SK-N-SH treated with all-trans-retinoic acid at 6 μM for 48 hours (cell line): ENCODE measurements around the gene NOM1.

Source experiments
- ATAC-seq: fragments of 200-7000 bp; cut with Tn5 transposase; 3 replicates; pipeline ENCODE4 v1.9.1; 2020; ENCODE audit warnings: mild to moderate bottlenecking, moderate library complexity
- ARNTL ChIP-seq: fragments of 450-650 bp; formaldehyde crosslinking; IDR thresholded peaks from 2 replicates; pipeline ENCODE4 v1.5.0; 2020; ENCODE audit warnings: low read depth, mild to moderate bottlenecking, moderate library complexity, borderline replicate concordance
- BACH2 ChIP-seq: fragments of 250-450 bp; sonication (Bioruptor Pico); IDR thresholded peaks from 2 replicates; pipeline ENCODE4 v1.9.0; 2021; ENCODE audit warnings: mild to moderate bottlenecking, borderline replicate concordance
- CSDC2 ChIP-seq: fragments of 250-450 bp; sonication (Bioruptor Pico); IDR thresholded peaks from 2 replicates; pipeline ENCODE4 v1.5.0; 2020; ENCODE audit warnings: mild to moderate bottlenecking, moderate library complexity
- ESRRG ChIP-seq: fragments of 250-450 bp; sonication (Bioruptor Pico); IDR thresholded peaks from 2 replicates; pipeline ENCODE4 v1.6.1; 2021; ENCODE audit warnings: mild to moderate bottlenecking
- GLIS3 ChIP-seq: fragments of 250-450 bp; sonication (Bioruptor Pico); IDR thresholded peaks from 2 replicates; pipeline ENCODE4 v1.5.0; 2020; ENCODE audit warnings: mild to moderate bottlenecking, moderate library complexity
- ISL1 ChIP-seq: fragments of 250-450 bp; sonication (Bioruptor Pico); IDR thresholded peaks from 2 replicates; pipeline ENCODE4 v2.1.2; 2022; ENCODE audit warnings: mild to moderate bottlenecking, moderate library complexity
- OSR1 ChIP-seq: fragments of 250-450 bp; sonication (Bioruptor Pico); IDR thresholded peaks from 2 replicates; pipeline ENCODE4 v1.8.0; 2022; ENCODE audit warnings: moderate library complexity, mild to moderate bottlenecking, inconsistent platforms
- PPARA ChIP-seq: fragments of 250-450 bp; sonication (Bioruptor Pico); IDR thresholded peaks from 2 replicates; pipeline ENCODE4 v1.5.0; 2020; ENCODE audit warnings: mild to moderate bottlenecking, borderline replicate concordance
- RARB ChIP-seq: fragments of 250-450 bp; sonication (Bioruptor Pico); IDR thresholded peaks from 2 replicates; pipeline ENCODE4 v1.8.0; 2021; ENCODE audit warnings: mild to moderate bottlenecking, moderate library complexity
- SNAI2 ChIP-seq: fragments of 250-450 bp; sonication (Bioruptor Pico); IDR thresholded peaks from 2 replicates; pipeline ENCODE4 v1.5.0; 2020; ENCODE audit warnings: mild to moderate bottlenecking, moderate library complexity
- TCF4 ChIP-seq: fragments of 250-450 bp; sonication (Bioruptor Pico); IDR thresholded peaks from 2 replicates; pipeline ENCODE4 v1.8.0; 2021; ENCODE audit warnings: mild to moderate bottlenecking, moderate library complexity, borderline replicate concordance
- TOX ChIP-seq: fragments of 250-450 bp; sonication (Bioruptor Pico); IDR thresholded peaks from 2 replicates; pipeline ENCODE4 v1.8.0; 2021; ENCODE audit warnings: mild to moderate bottlenecking, moderate library complexity, borderline replicate concordance
- ZFP3 ChIP-seq: fragments of 250-450 bp; sonication (Bioruptor Pico); IDR thresholded peaks from 2 replicates; pipeline ENCODE4 v1.5.0; 2020; ENCODE audit warnings: mild to moderate bottlenecking, moderate library complexity
- ZFP30 ChIP-seq: fragments of 450-650 bp; formaldehyde crosslinking; IDR thresholded peaks from 2 replicates; pipeline ENCODE4 v1.5.0; 2022; ENCODE audit warnings: mild to moderate bottlenecking, moderate library complexity
- ZNF565 ChIP-seq: fragments of 450-650 bp; formaldehyde crosslinking; conservative IDR thresholded peaks from 2 replicates; pipeline ENCODE4 v1.5.0; 2020; ENCODE audit warnings: low read depth, mild to moderate bottlenecking, moderate library complexity
- ZNF8 ChIP-seq: fragments of 450-650 bp; formaldehyde crosslinking; IDR thresholded peaks from 2 replicates; pipeline ENCODE4 v1.5.0; 2020; ENCODE audit warnings: mild to moderate bottlenecking, moderate library complexity
- TF ChIP-seq, protein P1 (sequence below): fragments of 250-450 bp; sonication (Bioruptor Pico); IDR thresholded peaks from 2 replicates; pipeline ENCODE4 v1.8.0; 2020; ENCODE audit warnings: mild to moderate bottlenecking, moderate library complexity, borderline replicate concordance
- TF ChIP-seq, protein P2 (sequence below): fragments of 250-450 bp; sonication (Bioruptor Pico); IDR thresholded peaks from 2 replicates; pipeline ENCODE4 v1.5.1; 2020; ENCODE audit warnings: low read depth, mild to moderate bottlenecking, moderate library complexity
- TF ChIP-seq, protein P3 (sequence below): fragments of 250-450 bp; sonication (Bioruptor Pico); IDR thresholded peaks from 2 replicates; pipeline ENCODE4 v1.5.0; 2020; ENCODE audit warnings: mild to moderate bottlenecking, moderate library complexity
- TF ChIP-seq, protein P4 (sequence below): fragments of 250-450 bp; sonication (Bioruptor Pico); IDR thresholded peaks from 2 replicates; pipeline ENCODE4 v1.8.0; 2021; ENCODE audit warnings: low read depth, mild to moderate bottlenecking, moderate library complexity, borderline replicate concordance

Gene NOM1

DNA sequence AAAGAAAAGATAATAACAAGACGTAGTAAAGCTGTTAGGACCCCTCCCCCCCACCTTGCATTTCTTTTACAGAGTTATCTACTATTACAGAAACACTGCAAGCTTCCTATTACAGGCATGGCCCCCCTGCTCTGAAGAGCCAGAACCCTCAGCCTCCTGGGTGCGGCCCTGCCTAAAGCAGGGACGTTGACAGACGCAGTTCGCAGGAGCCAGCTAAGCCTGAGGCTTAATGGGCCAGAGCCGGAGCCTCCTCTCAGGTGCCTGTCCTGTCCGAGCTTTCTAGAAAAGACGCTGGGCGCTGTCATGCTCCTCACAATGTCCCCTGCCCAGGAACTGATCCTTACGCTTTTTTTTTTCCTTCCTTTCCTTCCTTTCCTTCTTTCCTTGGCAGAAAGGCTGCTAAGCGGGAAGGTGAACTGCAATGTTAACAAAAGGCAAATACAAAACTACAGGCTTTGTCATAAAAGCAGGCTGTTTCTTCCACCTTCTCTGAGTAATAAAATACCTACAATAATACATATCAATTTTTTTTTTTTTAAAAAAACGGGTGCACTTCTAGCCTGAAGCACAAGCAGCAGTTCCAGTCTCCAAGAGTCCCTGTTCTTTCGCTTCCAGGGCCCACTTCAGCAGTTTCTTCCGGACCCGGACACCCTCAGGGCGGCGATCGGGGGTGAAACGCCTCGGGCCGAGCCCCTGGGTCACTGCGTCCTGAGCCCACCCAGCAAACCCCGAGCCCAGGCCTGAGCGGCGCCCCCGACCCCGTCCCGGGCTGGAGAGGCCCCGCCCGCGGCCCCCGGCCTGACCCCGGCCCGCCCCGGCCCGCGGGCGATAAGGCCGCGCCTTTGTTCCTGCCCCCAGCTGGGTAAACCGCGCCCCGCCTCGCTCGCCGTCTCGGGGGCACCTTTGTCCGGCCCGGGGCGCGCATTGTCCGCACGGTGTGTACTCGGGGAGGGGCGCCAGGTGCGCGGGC, 49.8 kb downstream of the NOM1 start:
- no peak for ATAC-seq
- TF ChIP-seq OSR1 (CRISPR knock-in tag) (no peak), BACH2 (no peak), PPARA (CRISPR knock-in tag) (no peak), GLIS3 (no peak), ZNF565 (CRISPR knock-in tag) (no peak), RARB (CRISPR knock-in tag) (no peak), ESRRG (no peak), TCF4 (no peak), ZFP3 (CRISPR knock-in tag) (no peak), SNAI2 (CRISPR knock-in tag) (no peak), TOX (CRISPR knock-in tag) (no peak), ISL1 (CRISPR knock-in tag) (no peak), ZFP30 (CRISPR knock-in tag) (no peak), CSDC2 (no peak), ZNF8 (CRISPR knock-in tag) (no peak), ARNTL (CRISPR knock-in tag) (no peak)
- TF ChIP-seq, protein P1, sequence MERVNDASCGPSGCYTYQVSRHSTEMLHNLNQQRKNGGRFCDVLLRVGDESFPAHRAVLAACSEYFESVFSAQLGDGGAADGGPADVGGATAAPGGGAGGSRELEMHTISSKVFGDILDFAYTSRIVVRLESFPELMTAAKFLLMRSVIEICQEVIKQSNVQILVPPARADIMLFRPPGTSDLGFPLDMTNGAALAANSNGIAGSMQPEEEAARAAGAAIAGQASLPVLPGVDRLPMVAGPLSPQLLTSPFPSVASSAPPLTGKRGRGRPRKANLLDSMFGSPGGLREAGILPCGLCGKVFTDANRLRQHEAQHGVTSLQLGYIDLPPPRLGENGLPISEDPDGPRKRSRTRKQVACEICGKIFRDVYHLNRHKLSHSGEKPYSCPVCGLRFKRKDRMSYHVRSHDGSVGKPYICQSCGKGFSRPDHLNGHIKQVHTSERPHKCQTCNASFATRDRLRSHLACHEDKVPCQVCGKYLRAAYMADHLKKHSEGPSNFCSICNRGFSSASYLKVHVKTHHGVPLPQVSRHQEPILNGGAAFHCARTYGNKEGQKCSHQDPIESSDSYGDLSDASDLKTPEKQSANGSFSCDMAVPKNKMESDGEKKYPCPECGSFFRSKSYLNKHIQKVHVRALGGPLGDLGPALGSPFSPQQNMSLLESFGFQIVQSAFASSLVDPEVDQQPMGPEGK (CRISPR knock-in tag), result no peak
- TF ChIP-seq, protein P2, sequence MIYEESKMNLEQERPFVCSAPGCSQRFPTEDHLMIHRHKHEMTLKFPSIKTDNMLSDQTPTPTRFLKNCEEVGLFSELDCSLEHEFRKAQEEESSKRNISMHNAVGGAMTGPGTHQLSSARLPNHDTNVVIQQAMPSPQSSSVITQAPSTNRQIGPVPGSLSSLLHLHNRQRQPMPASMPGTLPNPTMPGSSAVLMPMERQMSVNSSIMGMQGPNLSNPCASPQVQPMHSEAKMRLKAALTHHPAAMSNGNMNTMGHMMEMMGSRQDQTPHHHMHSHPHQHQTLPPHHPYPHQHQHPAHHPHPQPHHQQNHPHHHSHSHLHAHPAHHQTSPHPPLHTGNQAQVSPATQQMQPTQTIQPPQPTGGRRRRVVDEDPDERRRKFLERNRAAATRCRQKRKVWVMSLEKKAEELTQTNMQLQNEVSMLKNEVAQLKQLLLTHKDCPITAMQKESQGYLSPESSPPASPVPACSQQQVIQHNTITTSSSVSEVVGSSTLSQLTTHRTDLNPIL (CRISPR knock-in tag), result no peak
- TF ChIP-seq, protein P3, sequence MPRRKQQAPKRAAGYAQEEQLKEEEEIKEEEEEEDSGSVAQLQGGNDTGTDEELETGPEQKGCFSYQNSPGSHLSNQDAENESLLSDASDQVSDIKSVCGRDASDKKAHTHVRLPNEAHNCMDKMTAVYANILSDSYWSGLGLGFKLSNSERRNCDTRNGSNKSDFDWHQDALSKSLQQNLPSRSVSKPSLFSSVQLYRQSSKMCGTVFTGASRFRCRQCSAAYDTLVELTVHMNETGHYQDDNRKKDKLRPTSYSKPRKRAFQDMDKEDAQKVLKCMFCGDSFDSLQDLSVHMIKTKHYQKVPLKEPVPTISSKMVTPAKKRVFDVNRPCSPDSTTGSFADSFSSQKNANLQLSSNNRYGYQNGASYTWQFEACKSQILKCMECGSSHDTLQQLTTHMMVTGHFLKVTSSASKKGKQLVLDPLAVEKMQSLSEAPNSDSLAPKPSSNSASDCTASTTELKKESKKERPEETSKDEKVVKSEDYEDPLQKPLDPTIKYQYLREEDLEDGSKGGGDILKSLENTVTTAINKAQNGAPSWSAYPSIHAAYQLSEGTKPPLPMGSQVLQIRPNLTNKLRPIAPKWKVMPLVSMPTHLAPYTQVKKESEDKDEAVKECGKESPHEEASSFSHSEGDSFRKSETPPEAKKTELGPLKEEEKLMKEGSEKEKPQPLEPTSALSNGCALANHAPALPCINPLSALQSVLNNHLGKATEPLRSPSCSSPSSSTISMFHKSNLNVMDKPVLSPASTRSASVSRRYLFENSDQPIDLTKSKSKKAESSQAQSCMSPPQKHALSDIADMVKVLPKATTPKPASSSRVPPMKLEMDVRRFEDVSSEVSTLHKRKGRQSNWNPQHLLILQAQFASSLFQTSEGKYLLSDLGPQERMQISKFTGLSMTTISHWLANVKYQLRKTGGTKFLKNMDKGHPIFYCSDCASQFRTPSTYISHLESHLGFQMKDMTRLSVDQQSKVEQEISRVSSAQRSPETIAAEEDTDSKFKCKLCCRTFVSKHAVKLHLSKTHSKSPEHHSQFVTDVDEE, result no peak
- TF ChIP-seq, protein P4, sequence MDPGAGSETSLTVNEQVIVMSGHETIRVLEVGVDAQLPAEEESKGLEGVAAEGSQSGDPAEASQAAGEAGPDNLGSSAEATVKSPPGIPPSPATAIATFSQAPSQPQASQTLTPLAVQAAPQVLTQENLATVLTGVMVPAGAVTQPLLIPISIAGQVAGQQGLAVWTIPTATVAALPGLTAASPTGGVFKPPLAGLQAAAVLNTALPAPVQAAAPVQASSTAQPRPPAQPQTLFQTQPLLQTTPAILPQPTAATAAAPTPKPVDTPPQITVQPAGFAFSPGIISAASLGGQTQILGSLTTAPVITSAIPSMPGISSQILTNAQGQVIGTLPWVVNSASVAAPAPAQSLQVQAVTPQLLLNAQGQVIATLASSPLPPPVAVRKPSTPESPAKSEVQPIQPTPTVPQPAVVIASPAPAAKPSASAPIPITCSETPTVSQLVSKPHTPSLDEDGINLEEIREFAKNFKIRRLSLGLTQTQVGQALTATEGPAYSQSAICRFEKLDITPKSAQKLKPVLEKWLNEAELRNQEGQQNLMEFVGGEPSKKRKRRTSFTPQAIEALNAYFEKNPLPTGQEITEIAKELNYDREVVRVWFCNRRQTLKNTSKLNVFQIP (CRISPR knock-in tag), result no peak

DNA sequence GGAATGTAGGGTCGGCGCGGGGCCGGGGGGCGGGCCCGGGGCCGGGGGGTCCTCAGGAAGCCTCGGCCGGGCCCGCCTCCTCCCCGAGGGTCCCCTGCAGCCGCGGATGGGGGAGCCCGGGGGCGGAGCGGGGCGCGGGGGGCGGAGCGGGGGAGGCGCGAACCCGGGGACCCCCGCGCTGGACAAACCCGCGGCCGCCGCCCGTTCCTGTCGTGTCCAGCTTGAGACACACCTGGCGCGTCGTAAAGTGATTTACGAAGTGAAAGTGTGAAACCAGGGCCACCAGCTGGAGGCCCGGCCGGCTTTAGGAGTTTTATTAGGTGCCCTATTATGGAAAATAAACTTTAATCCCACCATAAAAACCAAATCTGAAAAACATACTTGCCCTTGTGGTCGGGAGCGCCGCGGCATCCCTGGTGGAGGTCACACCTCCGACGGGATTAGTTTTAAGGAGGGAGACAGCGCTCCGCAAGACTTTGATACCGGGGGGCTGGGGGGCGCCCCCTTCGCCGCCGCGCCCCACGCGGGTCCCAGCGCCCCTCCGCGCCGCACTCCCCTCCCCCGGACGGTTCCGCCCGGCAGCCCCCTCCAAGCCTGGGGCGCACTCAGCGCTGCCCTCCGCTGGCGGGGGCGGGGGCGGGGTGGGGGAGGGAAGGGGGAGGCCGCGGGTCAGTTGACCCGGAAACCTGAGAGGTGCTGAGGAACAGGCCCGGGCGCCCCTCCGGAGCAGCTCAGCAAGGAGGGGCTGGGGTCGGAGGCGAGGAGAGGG, 50.6 kb downstream of the NOM1 start:
- TF ChIP-seq SNAI2 (CRISPR knock-in tag) (no peak), ZNF565 (CRISPR knock-in tag) (no peak), ZFP3 (CRISPR knock-in tag) (no peak), ARNTL (CRISPR knock-in tag) (no peak), ZNF8 (CRISPR knock-in tag) (no peak)
- TF ChIP-seq, protein P2 (CRISPR knock-in tag), result no peak
- TF ChIP-seq, protein P4 (CRISPR knock-in tag), result no peak
- TF ChIP-seq, protein P1 (CRISPR knock-in tag), result no peak
- TF ChIP-seq, all 23 proteins: peak for 0
- no peak for ATAC-seq
